Measurements from ENCODE around the gene TBC1D10A.

The TBC1D10A gene

DNA sequence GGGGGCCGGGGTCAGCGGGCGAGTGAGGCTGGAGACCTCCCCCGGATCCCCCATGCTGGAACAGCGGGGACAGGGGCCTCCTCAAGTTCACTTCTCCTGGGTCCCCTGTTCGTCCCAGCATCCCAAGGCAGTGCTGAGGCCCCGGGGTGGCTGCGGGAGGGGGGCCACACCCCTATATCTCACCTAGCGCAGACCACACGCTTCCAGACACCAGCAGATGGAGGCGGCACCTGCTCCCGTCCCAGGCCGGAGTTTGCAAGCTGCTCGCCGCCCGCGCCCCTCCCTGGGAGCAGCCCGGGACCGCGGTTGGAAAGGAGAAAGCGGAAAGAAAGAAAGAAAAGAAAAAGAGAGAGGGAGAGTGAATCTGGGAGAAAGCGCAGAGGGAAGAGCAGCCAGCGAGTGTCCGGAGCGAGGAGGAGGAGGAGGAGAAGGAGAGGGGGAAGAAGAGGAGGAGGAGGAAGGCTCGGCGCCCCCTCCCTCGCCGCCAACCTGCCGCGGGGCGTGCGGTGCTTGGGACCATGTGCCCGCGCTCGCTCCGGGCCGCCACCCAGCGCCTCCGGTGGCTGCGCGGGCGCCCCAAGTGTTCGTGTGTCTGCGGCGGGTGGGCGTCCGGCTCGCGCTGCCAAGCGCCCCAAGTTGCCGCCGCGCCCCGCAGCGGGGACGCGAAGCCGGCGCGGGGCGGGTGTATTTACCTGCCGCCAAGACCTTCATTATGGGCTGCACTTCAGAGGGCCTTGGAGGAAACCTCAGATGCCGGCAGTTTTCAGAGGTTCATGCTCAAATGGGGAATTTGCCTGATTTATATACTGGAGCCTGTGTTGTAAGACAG, 80.5 kb downstream of the TBC1D10A start, which contains the start of gene LIF:
TSS of gene LIF (minus strand) at position 775 of the 829 bp plus-strand sequence. CDS start at position 711, 64 bp downstream.
- peak; percentile 26 to 64 for DNase-seq (ENCODE audit: low read depth in 2 of 2)

DNA sequence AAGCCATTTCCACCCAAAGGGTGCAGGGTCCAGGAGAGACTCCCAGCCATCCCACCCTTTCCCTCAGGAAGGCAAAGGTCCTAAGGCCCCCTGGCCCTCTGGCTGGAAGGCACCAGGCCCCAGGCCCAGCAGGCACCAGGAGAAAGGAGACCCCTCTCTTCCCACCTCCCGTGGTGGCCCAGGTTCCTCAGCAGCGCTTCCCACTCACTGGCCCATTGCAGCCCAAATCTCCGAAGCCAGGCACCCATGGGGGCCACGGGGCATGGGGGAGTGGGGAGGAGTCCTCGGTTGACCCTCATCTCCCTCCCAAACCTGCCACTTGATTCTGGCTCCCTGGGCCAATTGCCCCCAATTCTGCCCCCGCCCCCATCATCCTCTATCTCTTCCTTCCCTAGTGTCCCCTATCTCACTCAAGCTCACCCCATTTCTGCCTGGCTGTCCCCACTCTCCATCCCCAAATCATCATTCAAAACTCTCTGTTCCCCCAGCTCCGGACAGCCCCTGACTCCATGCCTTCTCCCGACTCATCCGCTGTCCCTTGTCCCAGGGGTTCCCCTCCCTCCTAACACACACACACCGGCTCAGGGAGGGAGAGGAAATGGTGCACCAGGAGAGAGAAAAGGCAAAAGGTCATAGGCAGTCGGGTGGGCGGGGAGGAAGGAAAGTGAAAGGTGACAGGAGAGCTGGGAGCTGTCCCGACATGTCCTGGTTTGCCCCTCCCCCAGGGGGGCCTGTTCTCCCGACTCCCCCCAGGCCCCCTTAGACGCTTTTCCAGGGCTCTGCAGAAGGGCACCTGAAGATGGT, 81.4 kb downstream of the TBC1D10A start:
- DNase-seq (ENCODE audit: low read depth in 2 of 2), result no peak

- no peak for DNase-seq (ENCODE audit: low read depth in 2 of 2)
Observed at GRCh38 chr22:30244641-30245040, 82.1 kb downstream of the TBC1D10A start.

DNA sequence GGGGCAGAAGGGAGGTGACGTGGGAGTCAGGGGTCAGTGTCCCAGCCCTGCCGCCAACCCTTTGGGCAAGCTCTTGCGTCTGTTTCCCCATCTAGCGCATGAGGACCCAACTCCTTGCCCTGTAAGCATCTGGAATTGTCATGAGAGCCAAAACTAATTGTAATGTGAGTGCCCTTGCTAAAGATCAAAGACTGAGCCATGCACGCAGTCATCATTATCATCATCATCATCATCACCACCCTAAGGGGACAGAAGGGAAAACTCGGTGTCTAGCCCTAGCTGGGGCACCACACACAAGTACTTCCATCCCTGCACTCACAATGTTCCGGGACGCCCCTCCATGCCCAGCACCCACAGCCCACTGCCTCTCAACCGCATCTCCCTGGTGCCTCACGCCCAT, 82.7 kb downstream of the TBC1D10A start:
- no peak for DNase-seq (ENCODE audit: low read depth in 2 of 2)

DNA sequence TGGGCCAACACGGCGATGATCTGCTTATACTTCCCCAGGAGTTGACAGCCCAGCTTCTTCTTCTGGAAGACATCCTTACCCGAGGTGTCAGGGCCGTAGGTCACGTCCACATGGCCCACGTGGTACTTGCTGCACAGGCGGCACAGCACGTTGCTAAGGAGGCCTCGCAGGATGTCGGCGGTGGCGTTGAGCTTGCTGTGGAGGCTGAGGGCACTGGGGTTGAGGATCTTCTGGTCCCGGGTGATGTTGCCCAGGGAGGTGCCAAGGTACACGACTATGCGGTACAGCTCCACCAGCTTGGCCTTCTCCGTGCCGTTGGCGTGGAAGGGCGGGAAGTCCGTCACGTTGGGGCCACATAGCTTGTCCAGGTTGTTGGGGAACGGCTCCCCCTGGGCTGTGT, 83.1 kb downstream of the TBC1D10A start:
- no peak for DNase-seq (ENCODE audit: low read depth in 2 of 2)
